B cell (primary cell): Measurements from ENCODE around the gene SRGAP1. TPM values are rescaled to one million over a fixed set of nuclear protein-coding genes. Genes with fewer than 3 reads are reported as not detected.

ENCODE experiments used
- ATAC-seq: fragments of 200-7000 bp; cut with Tn5 transposase; one replicate; pipeline ENCODE4 v1.10.0; 2021; ENCODE audit warnings: low read depth, mild to moderate bottlenecking, moderate number of reproducible peaks, moderate library complexity
- CTCF ChIA-PET: fragments of 350-600 bp; sonication (Branson Sonifier 250); formaldehyde crosslinking; loops from one replicate; lab custom pipeline; 2021; ENCODE audit warnings: antibody characterized with exemption, inconsistent platforms; lab: Charles Lee
- POLR2A ChIA-PET: fragments of 350-600 bp; sonication (Branson Sonifier 250); formaldehyde crosslinking; loops from one replicate; lab custom pipeline; 2021; ENCODE audit warnings: antibody characterized with exemption; lab: Charles Lee
- DNase-seq: peaks from one replicate; pipeline ENCODE4 v3.0.0; 2013
- H2AFZ ChIP-seq: 2 replicates; pipeline ENCODE4 v1.6.1; 2012; ENCODE audit warnings: mild to moderate bottlenecking, low read depth, low read length; ENCODE audit not compliant: insufficient read depth, poor library complexity, severe bottlenecking
- H3K27ac ChIP-seq, 2 donors: 1 replicate in 1 of 2; 2 replicates in 1 of 2; pipeline ENCODE4 v1.5.1; 2012 to 2013; ENCODE audit warnings: low read length in 2 of 2, mild to moderate bottlenecking in 2 of 2, moderate library complexity in 1 of 2
- H3K27me3 ChIP-seq, 4 experiments: fragments of 200-600 bp in 1 of 4; sonication (generic) in 1 of 4; replicated peaks in 1 of 4; 1 replicate in 2 of 4; 2 replicates in 2 of 4; pipeline versions ENCODE4 v1.6.1 to v1.7.0; 2013 to 2016; ENCODE audit warnings: low read length in 3 of 4, mild to moderate bottlenecking in 2 of 4, mixed read lengths in 1 of 4, moderate library complexity in 1 of 4; ENCODE audit not compliant: insufficient read depth in 4 of 4, control insufficient read depth in 3 of 4; ENCODE audit errors: control extremely low read depth in 1 of 4
- H3K36me3 ChIP-seq, 2 experiments: replicated peaks in 1 of 2; 1 replicate in 1 of 2; 2 replicates in 1 of 2; pipeline versions ENCODE4 v1.6.1 to v1.7.1; 2013; ENCODE audit warnings: low read length in 1 of 2; ENCODE audit not compliant: insufficient read depth in 2 of 2, control insufficient read depth in 1 of 2; ENCODE audit errors: control extremely low read depth in 1 of 2, extremely low read depth in 1 of 2
- H3K4me1 ChIP-seq, 2 donors: fragments of 200-600 bp in 1 of 2; sonication (generic) in 1 of 2; 1 replicate in 1 of 2; 2 replicates in 1 of 2; pipeline versions ENCODE4 v1.5.1 to v1.6.1; 2013 to 2017; ENCODE audit warnings: low read length in 2 of 2; ENCODE audit not compliant: control insufficient read depth in 2 of 2, insufficient read depth in 2 of 2
- H3K4me2 ChIP-seq: replicated peaks from 2 replicates; pipeline ENCODE3; 2012; ENCODE audit warnings: mild to moderate bottlenecking, low read depth, low read length; ENCODE audit not compliant: poor library complexity, severe bottlenecking
- H3K4me3 ChIP-seq, 5 experiments: fragments of 200-600 bp in 1 of 5; sonication (generic) in 1 of 5; 1 replicate in 3 of 5; 2 replicates in 2 of 5; pipeline versions ENCODE4 v1.5.1 to v1.7.0; 2011 to 2016; ENCODE audit warnings: low read length in 4 of 5, mild to moderate bottlenecking in 4 of 5, low read depth in 2 of 5, control low read depth in 1 of 5, moderate library complexity in 1 of 5; ENCODE audit not compliant: insufficient read depth in 1 of 5; ENCODE audit errors: control extremely low read depth in 1 of 5, extremely low read depth in 1 of 5
- H3K79me2 ChIP-seq: fragments of 200-600 bp; sonication (generic); one replicate; pipeline ENCODE4 v1.6.0; 2016; ENCODE audit warnings: low read length; ENCODE audit not compliant: control insufficient read depth, insufficient read depth
- H3K9ac ChIP-seq: fragments of 200-600 bp; sonication (generic); 2 replicates; pipeline ENCODE4 v1.6.1; 2017; ENCODE audit warnings: mild to moderate bottlenecking, low read length, moderate library complexity
- H3K9me3 ChIP-seq, 3 donors: one replicate each; pipeline versions ENCODE4 v1.6.1 to v1.7.1; 2013; ENCODE audit warnings: low read length in 2 of 3; ENCODE audit not compliant: control insufficient read depth in 2 of 3, insufficient read depth in 1 of 3; ENCODE audit errors: control extremely low read depth in 1 of 3
- H4K20me1 ChIP-seq: 2 replicates; pipeline ENCODE4 v1.6.0; 2012; ENCODE audit warnings: mild to moderate bottlenecking, low read length; ENCODE audit not compliant: insufficient read depth, control insufficient read depth, poor library complexity, severe bottlenecking
- H3K27ac Mint-ChIP-seq: one replicate; pipeline ENCODE4 v1.8.0; 2021; ENCODE audit warnings: mixed read lengths
- H3K27me3 Mint-ChIP-seq: one replicate; pipeline ENCODE4 v1.8.0; 2021; ENCODE audit warnings: mixed read lengths
- H3K4me1 Mint-ChIP-seq: one replicate; pipeline ENCODE4 v1.8.0; 2021; ENCODE audit warnings: mixed read lengths
- H3K4me3 Mint-ChIP-seq: one replicate; pipeline ENCODE4 v1.8.0; 2021; ENCODE audit warnings: mixed read lengths
- H3K9me3 Mint-ChIP-seq: one replicate; pipeline ENCODE4 v1.8.0; 2022; ENCODE audit warnings: mixed read lengths; ENCODE audit not compliant: insufficient read depth
- CTCF ChIP-seq: fragments of 200-600 bp; IDR thresholded peaks from one replicate; pipeline ENCODE4 v1.8.0; 2022; ENCODE audit warnings: antibody characterized with exemption, mild to moderate bottlenecking
- EZH2 ChIP-seq: IDR thresholded peaks from 2 replicates; pipeline ENCODE4 v1.6.1; 2012; ENCODE audit warnings: borderline replicate concordance, low read depth, mild to moderate bottlenecking, moderate library complexity, low read length; ENCODE audit not compliant: insufficient read depth, poor library complexity, severe bottlenecking
- WGBS: methylation state at CpG from one replicate; pipeline ENCODE4 v1.1.5; 2013; ENCODE audit warnings: missing lambda C conversion rate; ENCODE audit not compliant: insufficient coverage; 5-methylcytosine and 5-hydroxymethylcytosine counted together
- intact Hi-C: fragments of 100-400 bp; cut with micrococcal nuclease; formaldehyde crosslinking; loops from one replicate; pipeline ENCODE4 v1.10.0; 2022
- polyA plus RNA-seq: library from polyadenylated mRNA; depleted of rRNA; stranded (reverse); fragments of >200 nt; gene quantifications from 2 replicates; pipeline ENCODE4 v1.2.3, GENCODE V29; 2012
- total RNA-seq, 2 donors: library from RNA; stranded (reverse); fragments of 120-200 nt in 1 of 2; gene quantifications; 1 replicate in 1 of 2; 2 replicates in 1 of 2; pipeline versions ENCODE4 v1.2.3 to v1.2.4, GENCODE V29; 2013 to 2022

Gene SRGAP1
- total and polyA plus RNA-seq, 2 donors (not counting 1 experiment from before 2014, with no cell fraction given) = under 0.01 to 0.22 TPM

GRCh38 chr12:63874897-63875480, 30.5 kb downstream of the SRGAP1 start:
- ChIA-PET POLR2A (no interaction called here), CTCF (no interaction called here)
- no peaks in the 10 kb centered on the region for H3K4me1 Mint-ChIP-seq
- no peak overlapping the region for H2AFZ ChIP-seq
- no CpG with 5 or more reads among the region's 3 CpGs for WGBS
- H3K27me3 ChIP-seq = no peaks in the 10 kb centered on the region
- H3K9me3 Mint-ChIP-seq = no peaks in the 10 kb centered on the region
- H3K27ac Mint-ChIP-seq = no peak overlapping the region
- intact Hi-C loops = no loop called here
- peaks cover 5% of the 10 kb centered on the region for H3K27me3 Mint-ChIP-seq
- no peak overlapping the region for H3K27ac ChIP-seq
- no peak for TF ChIP-seq EZH2
- TF ChIP-seq CTCF = no peak
- H3K4me3 ChIP-seq = no peak overlapping the region
- no peak for ATAC-seq
- no peaks in the 10 kb centered on the region for H3K79me2 ChIP-seq
- H3K4me3 Mint-ChIP-seq = no peak overlapping the region
- H4K20me1 ChIP-seq = no peaks in the 10 kb centered on the region
- no peak overlapping the region for H3K9ac ChIP-seq
- no peak for DNase-seq
- no peaks in the 10 kb centered on the region for H3K4me1 ChIP-seq
- no peaks in the 10 kb centered on the region for H3K36me3 ChIP-seq
- no peaks in the 10 kb centered on the region for H3K9me3 ChIP-seq
- H3K4me2 ChIP-seq = no peak overlapping the region

GRCh38 chr12:63875703-63876102, 31.2 kb downstream of the SRGAP1 start:
- Histone ChIP-seq H3K9ac (no peak overlapping the region), H3K9me3 (no peaks in the 10 kb centered on the region), H4K20me1 (no peaks in the 10 kb centered on the region), H3K4me2 (no peak overlapping the region), H3K27ac (no peak overlapping the region), H3K4me1 (no peaks in the 10 kb centered on the region), H2AFZ (no peak overlapping the region), H3K27me3 (no peaks in the 10 kb centered on the region), H3K36me3 (no peaks in the 10 kb centered on the region), H3K79me2 (no peaks in the 10 kb centered on the region), H3K4me3 (no peak overlapping the region)
- 86% methylated on average over 1 of the region's 3 CpGs for WGBS
- intact Hi-C loops = no loop called here
- TF ChIP-seq EZH2 (no peak), CTCF (no peak)
- no peaks in the 10 kb centered on the region for H3K9me3 Mint-ChIP-seq
- DNase-seq (no peak), ATAC-seq (no peak)
- no peaks in the 10 kb centered on the region for H3K4me1 Mint-ChIP-seq
- peaks cover 6% of the 10 kb centered on the region for H3K27me3 Mint-ChIP-seq
- ChIA-PET POLR2A (no interaction called here), CTCF (no interaction called here)
- no peak overlapping the region for H3K4me3 Mint-ChIP-seq
- H3K27ac Mint-ChIP-seq = no peak overlapping the region
